Measurements from ENCODE around the gene INTS3.

GRCh38 chr1:153763365-153764225 is 35.7 kb downstream of the INTS3 start:
- TF ChIP-seq POLR2A (IDR thresholded peaks at IDR 0.05) (no peak), CTCF (IDR thresholded peaks at IDR 0.05) (no peak), POLR2AphosphoS5 (IDR thresholded peaks at IDR 0.05) (no peak)

All from gastroesophageal sphincter (tissue), 3 donors.